Activated CD8-positive, alpha-beta memory T cell treated with anti-CD3 and anti-CD28 coated beads for 24 hours (primary cell): ENCODE measurements around the gene YES1.
"Not testable (repeated sequence)": the region's sequence is repeated elsewhere in the genome, so short reads cannot be mapped to it uniquely, and the experiment has no call there.

Source experiments
- DNase-seq: peaks from one replicate; pipeline ENCODE4 v3.0.0-alpha.2; 2020

Gene YES1

GRCh38 chr18:717003-717402 is 95.0 kb downstream of the YES1 start:
- no peak for DNase-seq

GRCh38 chr18:715626-716025 is 96.4 kb downstream of the YES1 start:
- DNase-seq = no peak

GRCh38 chr18:713135-713490 is 98.9 kb downstream of the YES1 start:
- DNase-seq = no peak

- DNase-seq = peak; percentile 95
Observed at GRCh38 chr18:712401-713134, 99.5 kb downstream of the YES1 start, which contains the start of gene ENOSF1. Gene ENOSF1, minus strand, starts transcription at chr18:712630. Its CDS starts 43 bp downstream, at chr18:712587.

GRCh38 chr18:711657-712400 is 100.2 kb downstream of the YES1 start:
- peak; percentile 86 for DNase-seq

- no peak for DNase-seq
Observed at GRCh38 chr18:711310-711656, 100.8 kb downstream of the YES1 start.

GRCh38 chr18:710418-711300 is 101.4 kb downstream of the YES1 start:
- no peak for DNase-seq

- no peak for DNase-seq
Observed at GRCh38 chr18:709771-710170, 102.3 kb downstream of the YES1 start.

- no peak for DNase-seq
Observed at GRCh38 chr18:708096-708495, 103.9 kb downstream of the YES1 start.

- DNase-seq = no peak
Observed at GRCh38 chr18:706405-706804, 105.6 kb downstream of the YES1 start.

- no peak for DNase-seq
Observed at GRCh38 chr18:703213-703967, 108.7 kb downstream of the YES1 start.

GRCh38 chr18:697800-698199 is 114.2 kb downstream of the YES1 start:
- DNase-seq = no peak

GRCh38 chr18:697012-697411 is 115.0 kb downstream of the YES1 start:
- DNase-seq = no peak

GRCh38 chr18:693466-694187 is 118.4 kb downstream of the YES1 start:
- DNase-seq = peak; percentile 42

- no peak for DNase-seq
Observed at GRCh38 chr18:692824-693223, 119.2 kb downstream of the YES1 start.

- DNase-seq = no peak
Observed at GRCh38 chr18:688323-688722, 123.7 kb downstream of the YES1 start.

GRCh38 chr18:686339-687111 is 125.5 kb downstream of the YES1 start:
- no peak for DNase-seq

GRCh38 chr18:685438-685837 is 126.6 kb downstream of the YES1 start:
- no peak for DNase-seq

- DNase-seq = no peak
Observed at GRCh38 chr18:683531-683930, 128.5 kb downstream of the YES1 start.

- DNase-seq = no peak
Observed at GRCh38 chr18:682833-683232, 129.2 kb downstream of the YES1 start.

GRCh38 chr18:682416-682815 is 129.6 kb downstream of the YES1 start:
- DNase-seq = not testable (repeated sequence)
